A172 (cell line): ENCODE data around the gene VEGFB. TPM values are rescaled to one million over a fixed set of nuclear protein-coding genes. Genes with fewer than 3 reads are reported as not detected.

Source experiments
- DNase-seq: peaks from one replicate; pipeline ENCODE4 v3.0.0-alpha.2; 2015; ENCODE audit warnings: low spot score
- total RNA-seq: library from RNA; depleted of rRNA; stranded (reverse); fragments of >200 nt; shearing (Covaris generic); gene quantifications from 2 replicates; pipeline ENCODE4 v1.2.3, GENCODE V29; 2014; rRNA removed

VEGFB gene
- total RNA-seq, 1 experiment from 2014 or later: 33.0 TPM

DNA sequence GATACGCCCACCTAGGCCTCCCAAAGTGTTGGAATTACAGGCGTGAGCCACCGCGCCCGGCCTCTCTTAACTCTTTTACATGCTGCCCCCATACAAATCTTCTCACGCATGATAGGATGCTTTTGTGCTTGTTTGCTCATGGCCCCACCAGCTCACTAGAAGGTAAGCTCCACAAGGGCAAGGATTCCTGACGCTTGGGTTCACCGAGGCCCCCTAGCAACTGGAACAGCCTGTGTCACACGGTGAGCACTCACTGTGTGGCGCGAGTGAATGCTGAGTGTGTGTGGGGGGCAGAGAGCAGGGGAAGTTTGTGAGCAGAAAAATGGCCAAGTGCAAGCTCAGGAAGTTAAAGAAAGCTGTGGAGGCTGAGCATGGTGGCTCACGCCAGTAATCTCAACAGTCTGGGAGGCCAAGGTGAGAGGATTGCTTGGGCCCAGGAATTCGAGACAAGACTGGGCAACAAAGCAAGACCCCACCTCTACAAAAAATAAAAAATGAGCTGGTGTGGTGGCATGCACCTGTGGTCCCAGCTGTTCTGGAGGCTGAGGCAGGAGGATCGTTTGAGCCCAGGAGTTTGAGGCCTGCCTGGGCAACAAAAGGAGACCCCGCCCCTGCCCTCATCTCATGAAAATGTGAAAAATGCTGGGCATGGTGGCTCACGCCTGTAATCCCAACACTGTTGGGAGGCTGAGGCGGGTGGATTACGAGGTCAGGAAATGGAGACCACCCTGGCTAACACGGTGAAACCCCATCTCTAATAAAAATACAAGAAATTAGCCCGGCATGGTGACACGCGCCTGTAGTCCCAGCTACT, 47.8 kb downstream of the VEGFB start:
- no peak for DNase-seq

DNA sequence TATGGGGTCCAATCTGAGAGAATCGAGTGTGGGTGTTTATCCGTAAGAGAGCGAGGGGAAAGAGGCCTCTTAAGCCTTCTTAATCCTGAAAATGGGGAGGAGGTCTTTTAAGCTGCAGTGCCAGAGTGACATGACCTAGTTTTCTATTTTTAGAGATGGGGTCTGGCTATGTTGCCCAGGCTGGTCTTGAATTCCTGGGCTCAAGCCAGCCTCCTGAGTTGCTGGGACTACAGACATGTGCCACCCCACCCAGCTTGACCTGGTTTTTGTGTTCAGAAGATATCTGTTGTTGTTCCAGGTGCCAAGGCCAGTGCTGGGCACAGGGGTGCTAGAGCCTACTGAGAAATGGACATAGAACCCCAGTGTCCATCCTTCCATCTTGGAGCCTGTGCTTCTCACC, 48.7 kb downstream of the VEGFB start:
- DNase-seq: no peak

- DNase-seq: peak; percentile 87
Observed at GRCh38 chr11:64284048-64284961, 49.9 kb downstream of the VEGFB start, which contains the start of gene BAD. Gene BAD (minus strand): TSS chr11:64284665. CDS start chr11:64284368, 297 bp downstream.

DNA sequence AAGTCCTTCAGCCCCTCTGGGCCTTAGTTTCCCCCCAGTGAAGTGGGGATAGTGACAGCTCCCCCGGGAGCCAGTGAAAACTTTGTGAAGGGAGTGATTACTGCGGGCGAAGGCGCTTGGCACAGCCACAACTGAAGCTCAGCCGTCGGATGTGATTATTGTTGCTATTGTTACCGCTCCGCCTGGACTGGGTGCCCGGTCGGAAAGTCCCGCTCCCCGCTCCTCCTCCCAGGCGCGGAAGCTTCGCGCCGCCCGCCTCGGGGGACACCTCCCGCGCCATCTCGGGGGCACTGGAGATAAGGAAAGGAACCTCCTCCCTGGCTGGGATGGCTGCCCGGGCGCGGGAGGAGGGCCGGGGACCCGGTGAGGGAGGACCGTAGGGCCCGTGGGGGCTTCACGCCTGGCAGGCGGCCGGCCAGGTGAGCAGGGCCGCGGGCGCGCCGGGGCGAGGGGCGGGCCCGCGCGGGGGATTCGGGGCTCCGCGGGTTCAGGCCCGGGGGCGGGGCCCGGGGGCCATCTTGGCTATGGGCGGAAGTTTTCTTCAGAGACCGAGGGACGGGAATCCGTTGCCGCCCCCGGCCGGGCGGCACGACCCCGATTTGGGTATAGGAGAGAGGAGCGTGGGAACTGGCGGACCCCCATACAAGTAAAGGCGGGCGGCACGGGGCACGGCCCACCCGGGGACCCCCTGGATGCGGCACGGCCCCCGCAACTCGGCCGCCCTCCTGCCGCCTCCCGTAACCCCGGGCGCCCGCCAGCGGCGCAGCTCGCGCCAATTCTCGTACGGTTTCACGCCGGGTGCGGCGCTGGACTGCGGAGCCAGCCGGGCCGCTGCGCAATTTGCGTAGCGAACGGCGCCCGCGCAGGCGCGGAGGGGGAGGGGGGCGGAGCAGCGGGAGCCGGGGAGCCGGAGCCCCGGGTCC, 50.8 kb downstream of the VEGFB start, which contains the start of gene GPR137:
Gene GPR137 (plus strand): TSS at position 887 of the 923 bp plus-strand sequence. CDS start 677 bp downstream, outside the sequence.
- DNase-seq: peak; percentile 57

DNA sequence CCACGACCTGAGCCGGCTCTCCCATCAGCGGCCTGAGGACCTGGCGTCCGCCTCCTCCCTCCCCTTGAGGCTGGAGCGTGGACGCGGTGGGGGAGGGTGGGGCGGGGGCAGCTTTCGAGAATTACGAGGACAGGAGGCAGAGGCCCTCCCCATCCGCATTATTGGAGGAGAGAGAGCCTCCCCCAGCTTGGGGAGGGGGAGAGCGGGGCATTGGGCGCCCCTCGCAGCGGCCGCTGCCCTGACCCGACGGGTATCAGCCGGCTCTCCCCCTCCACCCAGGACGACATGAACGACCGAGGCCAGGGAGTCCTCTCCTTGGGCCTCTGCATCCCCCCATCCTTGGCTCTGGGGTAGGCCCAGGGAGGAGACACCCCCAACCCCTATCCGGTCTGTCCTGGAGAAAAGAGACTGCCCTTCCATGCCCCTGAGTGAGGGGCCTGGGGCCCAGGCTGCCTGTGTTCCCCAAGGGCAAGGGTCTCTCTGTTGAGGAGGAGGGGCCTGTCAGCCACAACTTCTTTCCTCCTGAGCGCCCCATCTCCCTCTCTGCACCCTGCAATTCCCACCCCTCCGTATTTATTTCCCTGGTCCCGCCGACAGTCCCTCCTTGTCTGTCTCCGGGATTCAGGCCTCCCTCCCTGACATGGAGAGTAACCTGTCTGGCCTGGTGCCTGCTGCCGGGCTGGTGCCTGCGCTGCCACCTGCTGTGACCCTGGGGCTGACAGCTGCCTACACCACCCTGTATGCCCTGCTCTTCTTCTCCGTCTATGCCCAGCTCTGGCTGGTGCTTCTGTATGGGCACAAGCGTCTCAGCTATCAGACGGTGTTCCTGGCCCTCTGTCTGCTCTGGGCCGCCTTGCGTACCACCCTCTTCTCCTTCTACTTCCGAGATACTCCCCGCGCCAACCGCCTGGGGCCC, 51.8 kb downstream of the VEGFB start:
- DNase-seq: peak; percentile 29

- no peak for DNase-seq
Observed at GRCh38 chr11:64286801-64287159, 52.4 kb downstream of the VEGFB start.

DNA sequence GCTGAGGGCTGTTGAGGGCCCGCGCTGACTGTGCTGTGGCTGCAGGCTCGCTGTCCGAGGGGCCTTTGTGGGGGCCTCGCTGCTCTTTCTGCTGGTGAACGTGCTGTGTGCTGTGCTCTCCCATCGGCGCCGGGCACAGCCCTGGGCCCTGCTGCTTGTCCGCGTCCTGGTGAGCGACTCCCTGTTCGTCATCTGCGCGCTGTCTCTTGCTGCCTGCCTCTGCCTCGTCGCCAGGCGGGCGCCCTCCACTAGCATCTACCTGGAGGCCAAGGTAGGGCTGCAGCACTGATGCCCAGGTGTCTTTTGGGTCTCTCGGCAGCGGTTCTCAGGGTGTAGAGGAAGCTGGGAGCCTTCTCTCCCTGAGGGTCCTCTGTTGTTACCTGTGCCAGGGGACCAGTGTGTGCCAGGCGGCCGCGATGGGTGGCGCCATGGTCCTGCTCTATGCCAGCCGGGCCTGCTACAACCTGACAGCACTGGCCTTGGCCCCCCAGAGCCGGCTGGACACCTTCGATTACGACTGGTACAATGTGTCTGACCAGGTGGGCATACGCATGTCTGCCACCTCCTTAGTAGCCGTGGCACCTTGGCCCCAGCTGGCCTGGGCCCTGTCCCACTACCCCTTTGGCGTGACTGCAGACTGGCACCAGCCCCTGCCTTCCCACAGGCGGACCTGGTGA, 53.4 kb downstream of the VEGFB start:
- no peak for DNase-seq

- no peak for DNase-seq
Observed at GRCh38 chr11:64288353-64288750, 54.0 kb downstream of the VEGFB start.

Other genes with a start within 250 kb of the VEGFB start
- 31.5 and 41.5 TPM in 2 replicates for gene OTUB1, start 248.1 kb upstream of the VEGFB start, total RNA-seq
- gene FLRT1, start 198.7 kb upstream of the VEGFB start, total RNA-seq: not detected in 2 replicates
- gene MACROD1, start 68.5 kb upstream of the VEGFB start, total RNA-seq: 2.9 and 6.3 TPM in 2 replicates
- gene STIP1, start 48.4 kb upstream of the VEGFB start, total RNA-seq: 424 and 474 TPM in 2 replicates
- 15.1 and 18.7 TPM in 2 replicates for gene FERMT3, start 27.9 kb upstream of the VEGFB start, total RNA-seq
- 33.8 and 47.3 TPM in 2 replicates for gene TRPT1, start 8.4 kb upstream of the VEGFB start, total RNA-seq
- 49.3 and 71.5 TPM in 2 replicates for gene NUDT22, start 8.3 kb upstream of the VEGFB start, total RNA-seq
- gene DNAJC4, start 4.0 kb upstream of the VEGFB start, total RNA-seq: 3.0 and 12.0 TPM in 2 replicates
- gene FKBP2, start 6.5 kb downstream of the VEGFB start, total RNA-seq: 40.5 and 55.9 TPM in 2 replicates
- 455 and 478 TPM in 2 replicates for gene PPP1R14B, start 12.4 kb downstream of the VEGFB start, total RNA-seq
- 51.0 and 64.8 TPM in 2 replicates for gene PLCB3, start 16.9 kb downstream of the VEGFB start, total RNA-seq
- gene BAD, start 50.1 kb downstream of the VEGFB start, total RNA-seq: 219 TPM in 2 replicates
- gene GPR137, start 51.3 kb downstream of the VEGFB start, total RNA-seq: 52.1 and 60.8 TPM in 2 replicates
- 0.07 TPM in 1 of 2 replicates, not detected in the other for gene KCNK4, start 56.7 kb downstream of the VEGFB start, total RNA-seq
- not detected in 2 replicates for gene CATSPERZ, start 65.8 kb downstream of the VEGFB start, total RNA-seq
- 30.4 and 46.6 TPM in 2 replicates for gene ESRRA, start 70.9 kb downstream of the VEGFB start, total RNA-seq
- 454 and 683 TPM in 2 replicates for gene TRMT112, start 83.0 kb downstream of the VEGFB start, total RNA-seq
- gene PRDX5, start 83.5 kb downstream of the VEGFB start, total RNA-seq: 300 and 344 TPM in 2 replicates
- 6.6 and 6.9 TPM in 2 replicates for gene CCDC88B, start 105.6 kb downstream of the VEGFB start, total RNA-seq
- gene RPS6KA4, start 124.6 kb downstream of the VEGFB start, total RNA-seq: 77.4 and 78.2 TPM in 2 replicates